Naive thymus-derived CD4-positive, alpha-beta T cell (primary cell): ENCODE results near the gene SYT1. TPM values are rescaled to one million over a fixed set of nuclear protein-coding genes. Genes with fewer than 3 reads are reported as not detected.

Experiments
- ATAC-seq: fragments of 150-1000 bp; cut with Tn5 transposase; 2 replicates; pipeline ENCODE4 v1.10.0; 2021; ENCODE audit warnings: mild to moderate bottlenecking, moderate library complexity
- CTCF ChIA-PET: fragments of 350-600 bp; sonication (Branson Sonifier 250); formaldehyde crosslinking; loops from one replicate; lab custom pipeline; 2021; ENCODE audit warnings: antibody characterized with exemption; lab: Charles Lee
- POLR2A ChIA-PET: fragments of 350-600 bp; sonication (Branson Sonifier 250); formaldehyde crosslinking; loops from one replicate; lab custom pipeline; 2021; ENCODE audit warnings: antibody characterized with exemption, inconsistent platforms; lab: Charles Lee
- DNase-seq, 9 donors: peaks; one replicate each; pipeline versions ENCODE4 v3.0.0 to v3.0.0-alpha.2; 2020 to 2022; ENCODE audit warnings: mixed read lengths in 1 of 9
- H3K27ac ChIP-seq: one replicate; pipeline ENCODE4 v1.7.0; 2013; ENCODE audit warnings: mild to moderate bottlenecking, low read depth, low read length, moderate library complexity
- H3K27me3 ChIP-seq, 2 donors: one replicate each; pipeline ENCODE4 v1.7.0; 2013; ENCODE audit warnings: low read length in 2 of 2, mild to moderate bottlenecking in 2 of 2, moderate library complexity in 2 of 2; ENCODE audit not compliant: control insufficient read depth in 2 of 2, insufficient read depth in 2 of 2
- H3K36me3 ChIP-seq, 3 experiments: 1 replicate in 2 of 3; 2 replicates in 1 of 3; pipeline ENCODE4 v1.7.0; 2013; ENCODE audit warnings: low read length in 3 of 3, mild to moderate bottlenecking in 3 of 3, moderate library complexity in 1 of 3; ENCODE audit not compliant: insufficient read depth in 3 of 3, control insufficient read depth in 2 of 3
- H3K4me1 ChIP-seq, 2 donors: one replicate each; pipeline ENCODE4 v1.7.0; 2013; ENCODE audit warnings: low read length in 2 of 2, mild to moderate bottlenecking in 2 of 2, moderate library complexity in 1 of 2; ENCODE audit not compliant: control insufficient read depth in 2 of 2, insufficient read depth in 2 of 2
- H3K4me3 ChIP-seq: 2 replicates; pipeline ENCODE4 v1.7.0; 2013; ENCODE audit warnings: mild to moderate bottlenecking, low read length
- H3K9me3 ChIP-seq, 3 experiments: 1 replicate in 2 of 3; 2 replicates in 1 of 3; pipeline ENCODE4 v1.7.0; 2013; ENCODE audit warnings: low read length in 3 of 3; ENCODE audit not compliant: control insufficient read depth in 2 of 3
- H3K27ac Mint-ChIP-seq, 9 donors: one replicate each; pipeline ENCODE4 v1.8.0; 2020 to 2022; ENCODE audit warnings: mixed read lengths in 9 of 9, mild to moderate bottlenecking in 8 of 9, moderate library complexity in 5 of 9, inconsistent platforms in 2 of 9
- H3K27me3 Mint-ChIP-seq, 5 donors: one replicate each; pipeline ENCODE4 v1.8.0; 2021 to 2022; ENCODE audit warnings: mixed read lengths in 5 of 5, mild to moderate bottlenecking in 1 of 5
- H3K36me3 Mint-ChIP-seq, 5 donors: one replicate each; pipeline ENCODE4 v1.8.0; 2020 to 2022; ENCODE audit warnings: mixed read lengths in 5 of 5, mild to moderate bottlenecking in 3 of 5, inconsistent platforms in 1 of 5
- H3K4me1 Mint-ChIP-seq, 7 donors: one replicate each; pipeline ENCODE4 v1.8.0; 2020 to 2022; ENCODE audit warnings: mixed read lengths in 7 of 7, mild to moderate bottlenecking in 3 of 7, inconsistent platforms in 1 of 7
- H3K4me3 Mint-ChIP-seq, 10 donors: one replicate each; pipeline ENCODE4 v1.8.0; 2020 to 2022; ENCODE audit warnings: mild to moderate bottlenecking in 10 of 10, mixed read lengths in 10 of 10, moderate library complexity in 6 of 10, inconsistent platforms in 2 of 10
- H3K9me3 Mint-ChIP-seq, 11 donors: one replicate each; pipeline ENCODE4 v1.8.0; 2020 to 2022; ENCODE audit warnings: mixed read lengths in 11 of 11, mild to moderate bottlenecking in 4 of 11, inconsistent platforms in 1 of 11, moderate library complexity in 1 of 11
- intact Hi-C, 2 donors: fragments of 100-400 bp; cut with micrococcal nuclease; formaldehyde crosslinking; loops; one replicate each; pipeline ENCODE4 v1.15.1; 2023
- polyA plus RNA-seq, 2 donors: library from polyadenylated mRNA; unstranded; fragments of 300-500 nt; fragmentation: Illumina TruSeq; gene quantifications; one replicate each; pipeline ENCODE4 v1.2.3, GENCODE V29; 2021
- total RNA-seq, 6 experiments: library from RNA in 5 of 6; stranded (reverse) in 5 of 6; gene quantifications; 1 replicate in 5 of 6; 2 replicates in 1 of 6; pipeline ENCODE4 v1.2.3 and lab custom pipeline; 2021 to 2026

SYT1 gene
- total and polyA plus RNA-seq, 7 experiments from 2014 or later: 0.98 TPM; not detected in 6

DNA sequence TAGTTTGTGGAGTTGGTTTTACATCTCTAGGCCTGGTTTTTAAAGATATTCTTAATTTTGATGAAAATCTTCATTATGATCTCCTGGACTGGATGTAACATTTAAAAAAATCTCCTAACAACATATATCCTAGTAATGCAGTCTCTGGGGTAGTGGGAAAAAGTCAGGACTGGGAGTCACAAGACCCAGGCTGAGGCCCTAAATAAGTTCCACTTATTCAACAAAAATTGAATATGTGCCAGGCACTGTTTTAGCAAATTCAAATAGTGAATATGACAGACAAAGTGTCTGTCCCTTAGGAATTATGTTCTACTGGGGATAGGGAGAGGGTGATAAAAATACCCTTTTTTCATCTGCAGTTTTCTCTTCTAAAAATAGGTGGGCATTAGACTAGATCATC lies 577.8 kb downstream of the SYT1 start:
- Mint-ChIP-seq H3K4me1 (no peaks in the 10 kb centered on the region), H3K27ac (no peak overlapping the region), H3K36me3 (no peaks in the 10 kb centered on the region), H3K9me3 (peaks cover 0 to 6% (median 0%) of the 10 kb centered on the region in 11 donors), H3K27me3 (peaks cover 0 to 1% (median 0%) of the 10 kb centered on the region in 5 donors), H3K4me3 (no peak overlapping the region)
- CTCF ChIA-PET: no interaction called here
- POLR2A ChIA-PET: no interaction called here
- intact Hi-C loops: no loop called here
- ATAC-seq (no peak), DNase-seq (no peak)
- Histone ChIP-seq H3K27ac (no peak overlapping the region), H3K27me3 (no peaks in the 10 kb centered on the region), H3K36me3 (no peaks in the 10 kb centered on the region), H3K4me3 (no peak overlapping the region), H3K9me3 (no peaks in the 10 kb centered on the region), H3K4me1 (no peaks in the 10 kb centered on the region)

DNA sequence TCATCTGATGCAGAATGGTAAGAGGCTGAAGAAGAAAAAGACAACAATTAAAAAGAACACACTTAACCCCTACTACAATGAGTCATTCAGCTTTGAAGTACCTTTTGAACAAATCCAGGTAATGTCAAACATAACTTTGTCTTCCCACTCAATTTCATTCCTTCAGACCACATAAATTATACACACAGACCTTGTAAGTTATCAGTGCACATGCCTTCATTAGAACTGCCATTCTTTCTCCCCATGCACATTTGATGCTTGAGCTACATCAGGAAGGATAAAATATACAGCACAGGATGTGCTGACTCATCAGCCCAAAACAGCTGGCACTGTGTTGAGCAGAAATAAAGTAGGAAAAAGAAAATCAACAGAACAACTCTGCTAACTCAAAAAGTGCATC lies 579.5 kb downstream of the SYT1 start:
- H3K27ac Mint-ChIP-seq: no peak overlapping the region
- intact Hi-C loops: no loop called here
- ATAC-seq: no peak
- no peaks in the 10 kb centered on the region for H3K27me3 Mint-ChIP-seq
- H3K36me3 ChIP-seq: no peaks in the 10 kb centered on the region
- H3K4me1 Mint-ChIP-seq: no peaks in the 10 kb centered on the region
- DNase-seq: no peak
- H3K4me1 ChIP-seq: no peaks in the 10 kb centered on the region
- H3K27me3 ChIP-seq: no peaks in the 10 kb centered on the region
- ChIA-PET POLR2A (no interaction called here), CTCF (no interaction called here)
- H3K4me3 Mint-ChIP-seq: no peak overlapping the region
- H3K9me3 Mint-ChIP-seq: peaks cover 0 to 6% (median 0%) of the 10 kb centered on the region in 11 donors
- no peaks in the 10 kb centered on the region for H3K9me3 ChIP-seq
- no peak overlapping the region for H3K27ac ChIP-seq
- H3K4me3 ChIP-seq: no peak overlapping the region
- H3K36me3 Mint-ChIP-seq: no peaks in the 10 kb centered on the region

GRCh38 chr12:79448816-79449215 lies 584.2 kb downstream of the SYT1 start:
- Mint-ChIP-seq H3K27me3 (no peaks in the 10 kb centered on the region), H3K36me3 (no peaks in the 10 kb centered on the region), H3K4me3 (no peak overlapping the region), H3K4me1 (no peaks in the 10 kb centered on the region), H3K27ac (no peak overlapping the region), H3K9me3 (peaks cover 0 to 3% (median 0%) of the 10 kb centered on the region in 11 donors)
- CTCF ChIA-PET: no interaction called here
- POLR2A ChIA-PET: no interaction called here
- ATAC-seq: no peak
- no peaks in the 10 kb centered on the region for H3K36me3 ChIP-seq
- H3K27me3 ChIP-seq: no peaks in the 10 kb centered on the region
- no peak overlapping the region for H3K27ac ChIP-seq
- no peaks in the 10 kb centered on the region for H3K9me3 ChIP-seq
- no peaks in the 10 kb centered on the region for H3K4me1 ChIP-seq
- intact Hi-C loops: no loop called here
- H3K4me3 ChIP-seq: no peak overlapping the region
- DNase-seq: no peak

- no peaks in the 10 kb centered on the region for H3K36me3 Mint-ChIP-seq
- DNase-seq (no peak), ATAC-seq (no peak)
- ChIA-PET POLR2A (no interaction called here), CTCF (no interaction called here)
- no peak overlapping the region for H3K27ac ChIP-seq
- no peaks in the 10 kb centered on the region for H3K4me1 ChIP-seq
- no peaks in the 10 kb centered on the region for H3K36me3 ChIP-seq
- H3K4me3 ChIP-seq: no peak overlapping the region
- no peaks in the 10 kb centered on the region for H3K27me3 Mint-ChIP-seq
- H3K27ac Mint-ChIP-seq: no peak overlapping the region
- H3K4me3 Mint-ChIP-seq: no peak overlapping the region
- peaks cover 0 to 1% (median 0%) of the 10 kb centered on the region in 11 donors for H3K9me3 Mint-ChIP-seq
- intact Hi-C loops: no loop called here
- no peaks in the 10 kb centered on the region for H3K9me3 ChIP-seq
- no peaks in the 10 kb centered on the region for H3K4me1 Mint-ChIP-seq
- no peaks in the 10 kb centered on the region for H3K27me3 ChIP-seq
Measured at GRCh38 chr12:79451365-79451764, 586.8 kb downstream of the SYT1 start.

GRCh38 chr12:79451978-79452377 lies 587.4 kb downstream of the SYT1 start:
- POLR2A ChIA-PET: no interaction called here
- H3K4me1 ChIP-seq: no peaks in the 10 kb centered on the region
- Mint-ChIP-seq H3K9me3 (peaks cover 0 to 1% (median 0%) of the 10 kb centered on the region in 11 donors), H3K27ac (no peak overlapping the region), H3K4me1 (no peaks in the 10 kb centered on the region), H3K36me3 (no peaks in the 10 kb centered on the region), H3K27me3 (no peaks in the 10 kb centered on the region), H3K4me3 (no peak overlapping the region)
- CTCF ChIA-PET: no interaction called here
- no peak overlapping the region for H3K4me3 ChIP-seq
- no peak for DNase-seq
- no peak for ATAC-seq
- no peak overlapping the region for H3K27ac ChIP-seq
- no peaks in the 10 kb centered on the region for H3K27me3 ChIP-seq
- intact Hi-C loops: no loop called here
- H3K36me3 ChIP-seq: no peaks in the 10 kb centered on the region
- no peaks in the 10 kb centered on the region for H3K9me3 ChIP-seq

- H3K4me1 ChIP-seq: no peaks in the 10 kb centered on the region
- H3K27ac Mint-ChIP-seq: no peak overlapping the region
- H3K4me1 Mint-ChIP-seq: no peaks in the 10 kb centered on the region
- intact Hi-C loops: no loop called here
- no peak overlapping the region for H3K27ac ChIP-seq
- H3K9me3 ChIP-seq: no peaks in the 10 kb centered on the region
- no peaks in the 10 kb centered on the region for H3K27me3 ChIP-seq
- DNase-seq (no peak), ATAC-seq (no peak)
- no peaks in the 10 kb centered on the region for H3K27me3 Mint-ChIP-seq
- POLR2A ChIA-PET: no interaction called here
- H3K9me3 Mint-ChIP-seq: peaks cover 0 to 1% (median 0%) of the 10 kb centered on the region in 11 donors
- CTCF ChIA-PET: no interaction called here
- no peak overlapping the region for H3K4me3 Mint-ChIP-seq
- no peaks in the 10 kb centered on the region for H3K36me3 Mint-ChIP-seq
- H3K36me3 ChIP-seq: no peaks in the 10 kb centered on the region
- H3K4me3 ChIP-seq: no peak overlapping the region
Measured at GRCh38 chr12:79452906-79453305, 588.3 kb downstream of the SYT1 start.

GRCh38 chr12:79453820-79454219 lies 589.2 kb downstream of the SYT1 start:
- Mint-ChIP-seq H3K4me3 (no peak overlapping the region), H3K27me3 (no peaks in the 10 kb centered on the region)

More at GRCh38 chr12:79453820-79454219, 589.2 kb downstream of the SYT1 start:
- H3K9me3 ChIP-seq: no peaks in the 10 kb centered on the region
- H3K27ac ChIP-seq: no peak overlapping the region
- no peaks in the 10 kb centered on the region for H3K27me3 ChIP-seq
- Mint-ChIP-seq H3K36me3 (no peaks in the 10 kb centered on the region), H3K9me3 (peaks cover 0 to 1% (median 0%) of the 10 kb centered on the region in 11 donors), H3K4me1 (no peaks in the 10 kb centered on the region), H3K27ac (no peak overlapping the region)
- intact Hi-C loops: no loop called here
- H3K36me3 ChIP-seq: no peaks in the 10 kb centered on the region
- no peaks in the 10 kb centered on the region for H3K4me1 ChIP-seq
- ATAC-seq: no peak
- POLR2A ChIA-PET: no interaction called here
- CTCF ChIA-PET: no interaction called here
- H3K4me3 ChIP-seq: no peak overlapping the region
- no peak for DNase-seq
